DMS153 (cell line): ENCODE data around the gene AKR1C1.
"Not testable (repeated sequence)": the region's sequence is repeated elsewhere in the genome, so short reads cannot be mapped to it uniquely, and the experiment has no call there.

ENCODE experiments used
- DNase-seq: peaks from one replicate; lab custom pipeline; 2025; lab: John Stamatoyannopoulos, UW

The AKR1C1 gene

GRCh38 chr10:4962876-4963814, at the start of gene AKR1C1:
AKR1C1 (plus strand) TSS chr10:4963415; CDS start chr10:4963445, 30 bp downstream.
- DNase-seq: not testable (repeated sequence)

DNA sequence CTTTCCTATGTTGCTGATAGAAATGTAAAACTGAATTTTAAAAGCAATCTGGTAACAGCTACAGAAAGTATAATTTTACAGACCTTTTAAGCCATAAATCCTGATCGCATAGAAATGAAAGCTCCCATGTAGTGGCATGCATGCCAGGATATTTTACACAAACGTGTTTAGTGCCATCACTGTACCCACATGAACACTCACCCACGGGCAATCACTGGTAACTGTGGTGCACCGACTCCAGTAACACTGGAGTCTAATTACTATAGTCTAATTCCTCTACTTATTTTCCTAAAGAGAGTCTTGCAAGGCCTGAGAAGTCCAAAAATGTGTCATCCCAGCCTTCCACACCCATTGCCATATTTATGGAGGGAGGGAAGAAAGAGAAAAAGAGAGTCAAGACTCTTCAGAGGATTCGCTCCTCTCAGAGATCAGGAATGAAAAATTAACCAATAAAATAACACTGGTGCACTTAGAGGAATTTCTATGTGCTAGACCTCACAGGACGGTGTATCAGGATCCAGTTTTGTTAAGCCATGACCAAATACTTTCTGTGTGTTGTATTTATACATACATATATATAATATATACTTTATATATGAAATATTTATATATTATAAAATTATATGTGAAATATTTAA, 48.9 kb upstream of the AKR1C1 start:
- no peak for DNase-seq

- DNase-seq: no peak
These were observed 47.0 kb upstream of the AKR1C1 start for GRCh38 chr10:4916086-4916716.

GRCh38 chr10:4918236-4918635, 45.0 kb upstream of the AKR1C1 start:
- DNase-seq: peak; percentile 5

DNA sequence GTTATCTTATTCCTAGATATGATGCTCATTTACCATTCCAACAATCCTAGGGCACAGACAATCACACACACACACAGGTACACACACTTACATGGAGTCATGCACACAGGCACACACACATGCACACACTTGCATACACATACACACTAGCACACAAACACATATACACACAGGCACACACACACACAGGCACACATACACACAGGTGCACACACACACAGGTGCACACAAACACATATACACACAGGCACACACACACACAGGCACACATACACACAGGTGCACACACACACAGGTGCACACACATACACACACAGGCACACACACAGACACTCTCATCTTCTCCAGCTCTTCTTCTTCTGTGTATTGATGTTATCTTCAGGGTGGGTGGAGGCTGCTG, 38.7 kb upstream of the AKR1C1 start:
- not testable (repeated sequence) for DNase-seq

- no peak for DNase-seq
These were observed 36.8 kb upstream of the AKR1C1 start for GRCh38 chr10:4926400-4926799.

DNA sequence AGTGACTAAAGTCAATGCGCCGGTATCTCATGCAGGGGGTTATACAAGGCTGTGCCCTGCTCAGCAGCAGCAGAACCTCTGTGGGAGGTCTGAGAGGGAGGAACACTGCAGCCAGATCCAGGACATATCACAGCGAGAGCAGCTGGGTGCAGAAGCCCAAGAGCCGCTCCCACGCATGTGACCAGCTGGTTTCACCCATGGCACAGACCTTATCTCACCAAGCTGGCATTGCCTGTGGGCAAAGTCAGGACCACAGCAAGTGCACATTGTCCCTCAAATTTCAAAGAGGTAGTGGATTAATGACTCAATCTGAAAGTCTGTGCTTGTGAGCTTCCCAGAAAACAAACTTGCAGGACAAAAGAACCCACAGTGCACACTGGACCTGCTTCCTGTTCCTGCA, 31.6 kb upstream of the AKR1C1 start:
- no peak for DNase-seq

DNA sequence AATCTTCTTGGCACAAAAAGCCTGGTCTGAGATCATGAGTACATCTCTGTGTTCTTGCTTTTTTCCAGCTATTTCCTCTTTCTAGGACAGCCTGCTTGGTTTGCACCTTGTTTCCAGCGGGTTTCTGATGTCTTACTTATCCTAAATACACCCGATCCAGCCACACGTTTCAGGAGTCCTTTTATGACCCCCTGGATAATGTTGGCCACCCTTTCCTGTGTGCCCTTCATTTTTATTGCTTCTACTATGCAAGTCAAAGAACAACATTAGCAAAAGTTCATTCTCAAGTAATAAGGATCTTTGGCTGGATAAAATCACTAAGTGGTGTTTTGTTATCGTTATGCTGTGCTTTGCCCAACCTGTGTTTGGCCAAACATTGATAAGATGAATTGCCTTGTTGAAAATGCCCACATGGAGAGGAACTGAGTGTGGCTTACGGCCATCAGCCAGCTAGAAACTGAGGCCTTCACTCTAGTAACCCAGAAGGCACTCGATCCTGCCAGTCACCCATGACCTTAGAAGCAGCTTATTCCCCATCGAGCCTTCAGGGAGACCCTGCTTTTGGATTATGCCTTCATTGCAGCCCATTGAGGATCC, 28.7 kb upstream of the AKR1C1 start:
- DNase-seq: no peak

DNA sequence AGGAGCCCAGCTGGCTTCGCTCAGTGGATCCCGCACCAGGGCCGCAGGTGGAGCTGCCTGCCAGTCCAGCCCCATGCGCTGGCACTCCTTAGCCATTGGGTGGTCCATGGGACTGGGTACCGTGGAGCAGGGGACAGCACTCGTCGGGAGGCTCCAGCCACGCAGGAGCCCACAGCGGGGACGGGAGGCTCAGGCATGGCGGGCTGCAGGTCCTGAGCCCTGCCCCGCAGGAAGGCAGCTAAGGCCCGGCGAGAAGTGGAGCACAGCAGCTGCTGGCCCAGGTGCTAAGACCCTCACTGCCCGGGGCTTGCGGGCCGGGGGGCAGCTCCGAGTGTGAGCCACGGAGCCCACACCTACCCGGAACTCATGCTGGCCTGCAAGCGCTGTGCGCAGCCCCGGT, 25.9 kb upstream of the AKR1C1 start:
- no peak for DNase-seq

- no peak for DNase-seq
These were observed 23.8 kb upstream of the AKR1C1 start for GRCh38 chr10:4939224-4940072.

GRCh38 chr10:4940073-4940428, 23.2 kb upstream of the AKR1C1 start:
- DNase-seq: not testable (repeated sequence)

- DNase-seq: not testable (repeated sequence)
These were observed 22.3 kb upstream of the AKR1C1 start for GRCh38 chr10:4940909-4941308.

GRCh38 chr10:4941540-4942330, 21.5 kb upstream of the AKR1C1 start:
- DNase-seq: no peak

DNA sequence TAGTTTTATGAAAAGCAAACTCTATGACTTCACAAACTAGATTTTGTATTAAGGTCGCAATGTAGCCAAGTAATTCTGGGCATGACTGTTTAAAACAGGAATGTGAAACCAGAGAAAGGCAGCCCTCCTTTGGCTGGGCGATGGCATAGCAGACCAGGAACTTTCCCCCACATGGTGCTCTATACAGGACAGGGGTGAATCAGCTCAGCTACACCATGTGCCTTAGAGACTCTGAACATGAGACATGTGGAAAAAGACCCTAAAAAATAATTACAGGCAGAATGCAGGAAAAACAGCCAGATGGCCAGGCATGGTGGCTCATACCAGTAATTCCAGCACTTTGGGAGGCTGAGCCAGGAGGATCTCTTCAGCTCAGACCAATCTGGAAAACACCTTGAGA, 20.3 kb upstream of the AKR1C1 start:
- not testable (repeated sequence) for DNase-seq

- not testable (repeated sequence) for DNase-seq
These were observed 19.8 kb upstream of the AKR1C1 start for GRCh38 chr10:4943416-4943815.

DNA sequence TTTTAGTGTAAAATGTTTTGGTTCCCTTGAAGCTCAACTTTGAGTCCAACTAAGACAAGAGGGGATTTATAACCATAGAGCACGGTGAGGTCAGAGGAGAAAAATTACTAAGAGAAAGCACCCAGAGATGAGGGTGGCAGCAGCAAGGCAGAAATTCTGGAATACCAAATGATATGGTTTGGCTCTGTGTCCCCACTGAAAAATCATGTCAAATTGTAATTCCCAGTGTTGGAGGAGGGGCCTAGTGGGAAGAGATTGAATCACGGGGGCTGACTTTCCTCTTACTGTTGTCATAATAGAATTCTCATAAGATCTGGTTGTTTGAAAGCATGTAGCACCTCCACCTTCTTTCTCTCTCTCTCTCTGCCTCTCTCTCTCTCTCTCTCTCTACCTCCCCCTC, 19.4 kb upstream of the AKR1C1 start:
- DNase-seq: no peak

- DNase-seq: no peak
These were observed 18.4 kb upstream of the AKR1C1 start for GRCh38 chr10:4944841-4945240.

- no peak for DNase-seq
These were observed 17.2 kb upstream of the AKR1C1 start for GRCh38 chr10:4945766-4946717.

GRCh38 chr10:4947039-4947634, 16.1 kb upstream of the AKR1C1 start:
- DNase-seq: no peak
